Trophoblast cell (in vitro differentiated cells and primary cell): ENCODE results near the gene PER3.

Experiments used
- DNase-seq, 2 donors: peaks; one replicate each; pipeline ENCODE4 v3.0.0-alpha.2; 2016
- H2AFZ ChIP-seq: 2 replicates; pipeline ENCODE4 v1.6.1; 2013; ENCODE audit warnings: low read length, moderate library complexity, mild to moderate bottlenecking; ENCODE audit not compliant: insufficient read depth, poor library complexity
- H2AK5ac ChIP-seq: 2 replicates; pipeline ENCODE4 v1.6.1; 2013; ENCODE audit warnings: mild to moderate bottlenecking, low read length
- H2BK120ac ChIP-seq: 2 replicates; pipeline ENCODE4 v1.6.1; 2013; ENCODE audit warnings: low read length, mild to moderate bottlenecking, moderate library complexity; ENCODE audit not compliant: insufficient read depth, poor library complexity
- H2BK12ac ChIP-seq: 2 replicates; pipeline ENCODE4 v1.6.1; 2013; ENCODE audit warnings: mild to moderate bottlenecking, low read length, moderate library complexity
- H2BK5ac ChIP-seq: 2 replicates; pipeline ENCODE4 v1.6.1; 2013; ENCODE audit warnings: low read length, low read depth, moderate library complexity, mild to moderate bottlenecking; ENCODE audit not compliant: poor library complexity
- H3K14ac ChIP-seq: 2 replicates; pipeline ENCODE4 v1.6.1; 2013; ENCODE audit warnings: mild to moderate bottlenecking, low read length
- H3K18ac ChIP-seq: 2 replicates; pipeline ENCODE4 v1.6.1; 2013; ENCODE audit warnings: mild to moderate bottlenecking, low read length
- H3K23ac ChIP-seq: 2 replicates; pipeline ENCODE4 v1.6.1; 2013; ENCODE audit warnings: low read length
- H3K27ac ChIP-seq: 2 replicates; pipeline ENCODE4 v1.5.1; 2013; ENCODE audit warnings: low read depth, mild to moderate bottlenecking, inconsistent platforms, low read length, moderate library complexity
- H3K27me3 ChIP-seq: 2 replicates; pipeline ENCODE4 v1.6.1; 2013; ENCODE audit warnings: inconsistent platforms, mild to moderate bottlenecking, low read length, moderate library complexity; ENCODE audit not compliant: insufficient read depth
- H3K36me3 ChIP-seq, 2 experiments: 1 replicate in 1 of 2; 2 replicates in 1 of 2; pipeline ENCODE4 v1.6.1; 2013; ENCODE audit warnings: low read length in 2 of 2, mild to moderate bottlenecking in 2 of 2, moderate library complexity in 1 of 2; ENCODE audit not compliant: insufficient read depth in 2 of 2, control insufficient read depth in 1 of 2
- H3K4ac ChIP-seq: 2 replicates; pipeline ENCODE4 v1.6.1; 2013; ENCODE audit warnings: low read depth, mild to moderate bottlenecking, low read length, moderate library complexity
- H3K4me1 ChIP-seq, 2 experiments: 1 replicate in 1 of 2; 2 replicates in 1 of 2; pipeline ENCODE4 v1.6.1; 2013; ENCODE audit warnings: low read length in 2 of 2, mild to moderate bottlenecking in 2 of 2, moderate library complexity in 1 of 2; ENCODE audit not compliant: insufficient read depth in 2 of 2, control insufficient read depth in 1 of 2
- H3K4me2 ChIP-seq: 2 replicates; pipeline ENCODE4 v1.6.1; 2013; ENCODE audit warnings: inconsistent platforms, mild to moderate bottlenecking, low read length, moderate library complexity
- H3K4me3 ChIP-seq: 2 replicates; pipeline ENCODE4 v1.5.1; 2013; ENCODE audit warnings: mild to moderate bottlenecking, low read depth, low read length, inconsistent platforms
- H3K79me1 ChIP-seq: one replicate; pipeline ENCODE4 v1.6.1; 2013; ENCODE audit warnings: low read length
- H3K79me2 ChIP-seq: 2 replicates; pipeline ENCODE4 v1.6.1; 2013; ENCODE audit warnings: low read length, mild to moderate bottlenecking; ENCODE audit not compliant: control insufficient read depth, insufficient read depth, poor library complexity
- H3K9ac ChIP-seq: 2 replicates; pipeline ENCODE4 v1.6.1; 2013; ENCODE audit warnings: mild to moderate bottlenecking, low read length
- H3K9me3 ChIP-seq: 2 replicates; pipeline ENCODE4 v1.6.1; 2013; ENCODE audit warnings: low read depth, mild to moderate bottlenecking, control low read depth, inconsistent platforms, low read length; ENCODE audit not compliant: insufficient read depth
- H4K12ac ChIP-seq: 2 replicates; pipeline ENCODE4 v1.6.1; 2013; ENCODE audit warnings: low read depth, mild to moderate bottlenecking, low read length, moderate library complexity
- H4K8ac ChIP-seq: 2 replicates; pipeline ENCODE4 v1.6.1; 2013; ENCODE audit warnings: low read depth, mild to moderate bottlenecking, low read length, moderate library complexity
- H4K91ac ChIP-seq: one replicate; pipeline ENCODE4 v1.6.1; 2013; ENCODE audit warnings: low read depth, mild to moderate bottlenecking, low read length, moderate library complexity
- WGBS: extraction: QIAGEN DNeasy Blood & Tissue Kit; methylation state at CpG from one replicate; pipeline ENCODE4 v1.1.7; 2013; ENCODE audit warnings: missing lambda C conversion rate; ENCODE audit not compliant: insufficient read length, insufficient coverage; ENCODE audit errors: extremely low coverage; 5-methylcytosine and 5-hydroxymethylcytosine counted together

Gene PER3

DNA sequence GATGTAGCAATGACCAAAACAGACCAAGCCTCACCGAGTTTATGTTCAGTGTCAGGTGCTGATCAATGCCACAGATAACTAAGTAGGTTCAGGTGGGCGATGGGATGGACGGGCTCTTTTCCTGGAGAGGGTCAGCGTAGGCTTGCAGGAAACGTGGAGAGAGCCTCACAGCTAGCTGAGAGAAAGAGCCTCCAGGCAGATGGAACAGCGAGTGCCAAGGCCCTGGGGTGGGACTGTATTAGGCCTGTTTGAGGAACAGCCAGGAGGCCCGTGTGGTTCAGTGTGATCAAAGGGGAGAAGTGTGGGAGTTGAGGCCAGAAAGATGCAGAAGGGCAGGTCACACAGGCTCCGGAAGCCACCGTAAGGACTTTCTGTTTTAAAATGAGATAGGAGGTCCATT, 76.0 kb downstream of the PER3 start:
- no peak overlapping the region for H3K18ac ChIP-seq
- no peak overlapping the region for H3K4ac ChIP-seq
- H3K4me3 ChIP-seq: no peak overlapping the region
- no peak overlapping the region for H3K4me2 ChIP-seq
- no peak overlapping the region for H3K23ac ChIP-seq
- no peak overlapping the region for H2BK12ac ChIP-seq
- H3K36me3 ChIP-seq: no peaks in the 10 kb centered on the region
- H3K27ac ChIP-seq: no peak overlapping the region
- no peaks in the 10 kb centered on the region for H3K27me3 ChIP-seq
- no peaks in the 10 kb centered on the region for H3K4me1 ChIP-seq
- no peak overlapping the region for H4K91ac ChIP-seq
- H2AK5ac ChIP-seq: no peak overlapping the region
- no peaks in the 10 kb centered on the region for H3K79me1 ChIP-seq
- no peaks in the 10 kb centered on the region for H3K9me3 ChIP-seq
- H3K79me2 ChIP-seq: no peaks in the 10 kb centered on the region
- H4K8ac ChIP-seq: no peak overlapping the region
- no peak overlapping the region for H2AFZ ChIP-seq
- no peak overlapping the region for H2BK120ac ChIP-seq
- WGBS: no CpG with 5 or more reads among the region's 9 CpGs
- H4K12ac ChIP-seq: no peak overlapping the region
- no peak for DNase-seq
- no peak overlapping the region for H3K9ac ChIP-seq
- H3K14ac ChIP-seq: no peak overlapping the region
- H2BK5ac ChIP-seq: no peak overlapping the region

DNA sequence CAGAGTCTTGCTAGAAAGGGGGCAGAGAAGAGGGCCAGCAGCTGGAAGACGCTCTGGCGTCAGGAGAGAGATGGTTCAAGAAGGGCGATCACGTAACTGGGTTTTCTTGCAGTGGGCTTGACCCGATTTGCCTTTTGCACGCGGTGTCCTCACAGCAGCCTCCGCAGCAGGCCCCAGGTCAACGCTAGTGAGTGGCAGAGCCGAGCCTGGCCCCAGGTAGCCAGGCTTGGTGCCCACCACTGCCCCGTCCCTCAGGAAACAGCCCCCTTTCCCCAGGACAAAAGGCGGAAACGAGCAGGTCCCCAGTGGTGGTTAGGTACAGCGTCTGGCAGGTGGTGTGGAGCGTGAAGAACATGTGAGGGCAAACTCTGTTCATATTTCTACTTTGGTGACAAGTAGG, 77.4 kb downstream of the PER3 start:
- Histone ChIP-seq H3K79me2 (no peaks in the 10 kb centered on the region), H2BK120ac (no peak overlapping the region), H3K18ac (no peak overlapping the region), H2AFZ (no peak overlapping the region), H3K36me3 (no peaks in the 10 kb centered on the region), H4K8ac (no peak overlapping the region), H3K4ac (no peak overlapping the region), H3K4me3 (no peak overlapping the region), H4K91ac (no peak overlapping the region), H4K12ac (no peak overlapping the region), H3K9me3 (no peaks in the 10 kb centered on the region), H2BK5ac (no peak overlapping the region), H2AK5ac (no peak overlapping the region), H3K79me1 (no peaks in the 10 kb centered on the region), H3K27me3 (no peaks in the 10 kb centered on the region), H3K4me1 (no peaks in the 10 kb centered on the region), H3K14ac (no peak overlapping the region), H2BK12ac (no peak overlapping the region), H3K4me2 (no peak overlapping the region), H3K23ac (no peak overlapping the region), H3K9ac (no peak overlapping the region), H3K27ac (no peak overlapping the region)
- DNase-seq: no peak
- no CpG with 5 or more reads among the region's 15 CpGs for WGBS

DNA sequence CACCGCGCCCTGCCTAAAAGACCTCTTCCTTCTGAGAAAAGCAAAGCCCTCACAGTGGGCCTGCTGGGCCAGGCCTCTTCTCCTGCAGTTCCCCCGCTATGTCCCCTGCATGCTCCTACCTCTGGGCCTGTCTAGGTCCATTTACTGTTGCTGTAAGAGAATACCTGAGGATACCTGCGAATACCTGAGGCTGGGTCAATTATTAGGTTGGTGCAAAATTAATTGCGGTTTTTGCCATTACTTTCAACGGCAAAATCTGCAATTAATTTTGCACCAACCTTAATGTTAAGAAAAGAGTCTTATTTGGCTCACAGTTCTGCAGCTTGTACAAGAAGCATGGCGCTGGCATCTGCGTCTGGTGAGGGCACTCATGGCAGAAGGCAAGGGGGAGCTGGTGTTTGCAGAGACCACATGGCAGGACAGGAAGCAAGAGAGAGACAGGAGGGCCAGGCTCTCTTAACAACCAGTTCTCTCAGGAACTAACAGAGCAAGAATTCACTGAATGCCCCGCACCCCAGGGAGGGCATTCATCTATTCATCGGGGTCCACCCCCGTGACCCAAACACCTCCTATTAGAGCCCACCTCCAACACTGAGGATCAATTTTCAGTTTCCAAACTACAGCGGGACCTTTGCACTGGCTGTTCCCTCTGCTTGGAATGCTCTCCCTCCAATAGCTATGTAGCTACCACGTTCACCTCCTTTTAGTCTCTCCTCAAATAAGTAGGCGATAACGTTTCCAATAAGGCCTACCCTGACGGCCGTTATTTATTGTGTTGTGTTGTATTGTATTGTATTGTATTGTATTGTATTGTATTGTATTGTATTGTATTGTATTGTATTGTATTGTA, 78.3 kb downstream of the PER3 start:
- Histone ChIP-seq H3K4me2 (no peak overlapping the region), H3K9me3 (no peaks in the 10 kb centered on the region), H3K23ac (no peak overlapping the region), H2AK5ac (no peak overlapping the region), H3K14ac (no peak overlapping the region), H3K36me3 (no peaks in the 10 kb centered on the region), H2AFZ (no peak overlapping the region), H4K91ac (no peak overlapping the region), H3K4ac (no peak overlapping the region), H3K27ac (no peak overlapping the region), H3K27me3 (no peaks in the 10 kb centered on the region), H4K8ac (no peak overlapping the region), H3K18ac (no peak overlapping the region), H3K4me3 (no peak overlapping the region), H3K4me1 (no peaks in the 10 kb centered on the region), H2BK5ac (no peak overlapping the region), H3K79me1 (no peaks in the 10 kb centered on the region), H3K9ac (no peak overlapping the region), H2BK120ac (no peak overlapping the region), H4K12ac (no peak overlapping the region), H2BK12ac (no peak overlapping the region), H3K79me2 (no peaks in the 10 kb centered on the region)
- DNase-seq: no peak
- no CpG with 5 or more reads among the region's 17 CpGs for WGBS

DNA sequence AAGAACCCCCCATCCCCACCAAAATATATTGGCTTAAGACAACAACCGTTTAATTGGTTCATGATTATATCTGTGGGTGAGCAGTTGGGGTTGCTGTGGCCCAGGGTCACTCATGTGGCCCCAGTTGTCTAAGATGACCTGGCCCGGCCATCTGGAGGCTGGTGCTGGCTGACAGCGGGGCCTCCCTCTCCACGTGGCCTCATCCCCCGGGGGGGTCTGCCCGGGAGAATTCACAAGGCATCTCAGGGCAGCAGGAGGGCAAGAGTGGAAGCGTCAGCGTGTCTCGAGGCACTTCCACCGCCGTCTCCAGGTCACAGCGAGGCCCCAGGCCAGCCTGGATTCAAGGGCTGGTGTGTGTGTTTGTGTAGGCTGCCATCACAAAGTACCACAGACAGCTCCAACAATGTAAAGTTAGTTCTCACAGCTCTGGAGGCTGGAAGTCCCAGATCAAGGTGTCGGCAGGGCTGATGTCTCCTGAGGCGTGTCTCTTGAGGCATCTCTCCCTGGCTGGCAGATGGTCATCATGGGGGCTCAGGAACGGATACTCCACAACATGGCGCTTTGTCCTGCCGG, 79.8 kb downstream of the PER3 start:
- H3K79me1 ChIP-seq: no peaks in the 10 kb centered on the region
- WGBS: no CpG with 5 or more reads among the region's 17 CpGs
- H3K4ac ChIP-seq: no peak overlapping the region
- H4K12ac ChIP-seq: no peak overlapping the region
- no peaks in the 10 kb centered on the region for H3K4me1 ChIP-seq
- no peaks in the 10 kb centered on the region for H3K79me2 ChIP-seq
- H2BK12ac ChIP-seq: no peak overlapping the region
- H3K4me3 ChIP-seq: no peak overlapping the region
- H2BK120ac ChIP-seq: no peak overlapping the region
- H3K14ac ChIP-seq: no peak overlapping the region
- H2AFZ ChIP-seq: no peak overlapping the region
- H2BK5ac ChIP-seq: no peak overlapping the region
- H3K36me3 ChIP-seq: no peaks in the 10 kb centered on the region
- H3K18ac ChIP-seq: no peak overlapping the region
- H2AK5ac ChIP-seq: no peak overlapping the region
- no peak overlapping the region for H3K23ac ChIP-seq
- no peak overlapping the region for H4K91ac ChIP-seq
- no peak overlapping the region for H3K9ac ChIP-seq
- H4K8ac ChIP-seq: no peak overlapping the region
- H3K4me2 ChIP-seq: no peak overlapping the region
- H3K9me3 ChIP-seq: no peaks in the 10 kb centered on the region
- no peak overlapping the region for H3K27ac ChIP-seq
- no peaks in the 10 kb centered on the region for H3K27me3 ChIP-seq
- no peak for DNase-seq
